ENCODE data around the gene OR4C15. TPM values are rescaled to one million over a fixed set of nuclear protein-coding genes. Genes with fewer than 3 reads are reported as not detected.

The OR4C15 gene
- total RNA-seq = not detected

DNA sequence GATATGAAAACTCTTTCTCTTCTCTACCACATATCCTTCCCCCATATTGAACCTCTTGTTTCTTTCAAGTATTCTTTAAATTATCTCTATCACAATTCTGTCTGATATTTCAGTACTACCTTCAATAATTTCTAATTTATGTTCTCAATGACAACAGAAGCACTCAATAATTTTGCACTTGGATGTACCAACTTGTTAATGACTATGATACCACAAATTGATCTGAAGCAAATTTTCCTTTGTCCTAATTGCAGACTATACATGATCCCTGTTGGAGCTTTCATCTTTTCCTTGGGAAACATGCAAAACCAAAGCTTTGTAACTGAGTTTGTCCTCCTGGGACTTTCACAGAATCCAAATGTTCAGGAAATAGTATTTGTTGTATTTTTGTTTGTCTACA lies at the start of gene OR4C15:
Gene OR4C15 (plus strand): TSS at position 301 of the 400 bp plus-strand sequence. CDS start 0 bp downstream, at position 301.

DNA sequence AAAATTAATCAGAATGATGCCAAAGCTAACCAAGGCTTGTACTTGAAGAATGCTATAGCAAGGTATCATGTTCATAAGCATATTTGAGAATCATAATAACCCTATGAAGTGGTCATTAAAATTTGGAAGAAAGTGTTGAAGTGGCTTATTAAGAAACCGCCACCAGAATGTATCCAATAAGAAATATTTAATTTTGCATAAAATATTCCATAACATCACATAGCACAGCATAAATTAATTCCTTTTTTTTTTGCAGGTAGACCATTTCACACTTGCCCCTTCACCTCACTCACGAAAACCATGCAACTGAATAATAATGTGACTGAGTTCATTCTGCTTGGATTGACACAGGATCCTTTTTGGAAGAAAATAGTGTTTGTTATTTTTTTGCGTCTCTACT lies 17.6 kb downstream of the OR4C15 start, which contains the start of gene OR4C16:
Gene OR4C16 (plus strand): TSS at position 301 of the 400 bp plus-strand sequence. CDS start 0 bp downstream, at position 301.

Other genes starting within 250 kb of the OR4C15 start
- gene OR4A16, start 211.3 kb upstream of the OR4C15 start, total RNA-seq = not detected
- gene OR4A15, start 186.5 kb upstream of the OR4C15 start, total RNA-seq = not detected
- gene OR4C16, start 17.7 kb downstream of the OR4C15 start, total RNA-seq = not detected
- gene OR4C11, start 53.2 kb downstream of the OR4C15 start, total RNA-seq = not detected
- not detected for gene OR4P4, start 80.6 kb downstream of the OR4C15 start, total RNA-seq
- gene OR4S2, start 93.9 kb downstream of the OR4C15 start, total RNA-seq = not detected
- gene OR4C6, start 107.7 kb downstream of the OR4C15 start, total RNA-seq = not detected
- gene OR5D13, start 219.0 kb downstream of the OR4C15 start, total RNA-seq = not detected
- not detected for gene OR5D14, start 241.1 kb downstream of the OR4C15 start, total RNA-seq